SK-N-SH treated with all-trans-retinoic acid at 6 μM for 48 hours (cell line): Measurements from ENCODE around the gene ST6GAL2.

ENCODE experiments used
- ATAC-seq: fragments of 200-7000 bp; cut with Tn5 transposase; 3 replicates; pipeline ENCODE4 v1.9.1; 2020; ENCODE audit warnings: mild to moderate bottlenecking, moderate library complexity
- ARNTL ChIP-seq: fragments of 450-650 bp; formaldehyde crosslinking; IDR thresholded peaks from 2 replicates; pipeline ENCODE4 v1.5.0; 2020; ENCODE audit warnings: low read depth, mild to moderate bottlenecking, moderate library complexity, borderline replicate concordance
- CSDC2 ChIP-seq: fragments of 250-450 bp; sonication (Bioruptor Pico); IDR thresholded peaks from 2 replicates; pipeline ENCODE4 v1.5.0; 2020; ENCODE audit warnings: mild to moderate bottlenecking, moderate library complexity
- GLIS3 ChIP-seq: fragments of 250-450 bp; sonication (Bioruptor Pico); IDR thresholded peaks from 2 replicates; pipeline ENCODE4 v1.5.0; 2020; ENCODE audit warnings: mild to moderate bottlenecking, moderate library complexity
- ISL1 ChIP-seq: fragments of 250-450 bp; sonication (Bioruptor Pico); IDR thresholded peaks from 2 replicates; pipeline ENCODE4 v2.1.2; 2022; ENCODE audit warnings: mild to moderate bottlenecking, moderate library complexity
- OSR1 ChIP-seq: fragments of 250-450 bp; sonication (Bioruptor Pico); IDR thresholded peaks from 2 replicates; pipeline ENCODE4 v1.8.0; 2022; ENCODE audit warnings: moderate library complexity, mild to moderate bottlenecking, inconsistent platforms
- PPARA ChIP-seq: fragments of 250-450 bp; sonication (Bioruptor Pico); IDR thresholded peaks from 2 replicates; pipeline ENCODE4 v1.5.0; 2020; ENCODE audit warnings: mild to moderate bottlenecking, borderline replicate concordance
- RARB ChIP-seq: fragments of 250-450 bp; sonication (Bioruptor Pico); IDR thresholded peaks from 2 replicates; pipeline ENCODE4 v1.8.0; 2021; ENCODE audit warnings: mild to moderate bottlenecking, moderate library complexity
- SNAI2 ChIP-seq: fragments of 250-450 bp; sonication (Bioruptor Pico); IDR thresholded peaks from 2 replicates; pipeline ENCODE4 v1.5.0; 2020; ENCODE audit warnings: mild to moderate bottlenecking, moderate library complexity
- TCF4 ChIP-seq: fragments of 250-450 bp; sonication (Bioruptor Pico); IDR thresholded peaks from 2 replicates; pipeline ENCODE4 v1.8.0; 2021; ENCODE audit warnings: mild to moderate bottlenecking, moderate library complexity, borderline replicate concordance
- TOX ChIP-seq: fragments of 250-450 bp; sonication (Bioruptor Pico); IDR thresholded peaks from 2 replicates; pipeline ENCODE4 v1.8.0; 2021; ENCODE audit warnings: mild to moderate bottlenecking, moderate library complexity, borderline replicate concordance
- ZC3H10 ChIP-seq: fragments of 250-450 bp; sonication (Bioruptor Pico); IDR thresholded peaks from 2 replicates; pipeline ENCODE4 v1.5.1; 2021; ENCODE audit warnings: mild to moderate bottlenecking, moderate library complexity
- ZFP3 ChIP-seq: fragments of 250-450 bp; sonication (Bioruptor Pico); IDR thresholded peaks from 2 replicates; pipeline ENCODE4 v1.5.0; 2020; ENCODE audit warnings: mild to moderate bottlenecking, moderate library complexity
- ZFP30 ChIP-seq: fragments of 450-650 bp; formaldehyde crosslinking; IDR thresholded peaks from 2 replicates; pipeline ENCODE4 v1.5.0; 2022; ENCODE audit warnings: mild to moderate bottlenecking, moderate library complexity
- ZNF565 ChIP-seq: fragments of 450-650 bp; formaldehyde crosslinking; conservative IDR thresholded peaks from 2 replicates; pipeline ENCODE4 v1.5.0; 2020; ENCODE audit warnings: low read depth, mild to moderate bottlenecking, moderate library complexity
- ZNF70 ChIP-seq: fragments of 450-650 bp; formaldehyde crosslinking; IDR thresholded peaks from 2 replicates; pipeline ENCODE4 v1.5.0; 2020; ENCODE audit warnings: mild to moderate bottlenecking, moderate library complexity
- ZNF8 ChIP-seq: fragments of 450-650 bp; formaldehyde crosslinking; IDR thresholded peaks from 2 replicates; pipeline ENCODE4 v1.5.0; 2020; ENCODE audit warnings: mild to moderate bottlenecking, moderate library complexity
- TF ChIP-seq, protein P1 (sequence below): fragments of 250-450 bp; sonication (Bioruptor Pico); IDR thresholded peaks from 2 replicates; pipeline ENCODE4 v1.8.0; 2020; ENCODE audit warnings: mild to moderate bottlenecking, moderate library complexity, borderline replicate concordance
- TF ChIP-seq, protein P2 (sequence below): fragments of 250-450 bp; sonication (Bioruptor Pico); IDR thresholded peaks from 2 replicates; pipeline ENCODE4 v1.5.1; 2021; ENCODE audit warnings: mild to moderate bottlenecking, moderate library complexity
- TF ChIP-seq, protein P3 (sequence below): fragments of 250-450 bp; sonication (Bioruptor Pico); IDR thresholded peaks from 2 replicates; pipeline ENCODE4 v1.5.0; 2020; ENCODE audit warnings: mild to moderate bottlenecking, moderate library complexity
- TF ChIP-seq, protein P4 (sequence below): fragments of 250-450 bp; sonication (Bioruptor Pico); IDR thresholded peaks from 2 replicates; pipeline ENCODE4 v1.5.1; 2020; ENCODE audit warnings: low read depth, mild to moderate bottlenecking, moderate library complexity

Gene ST6GAL2

DNA sequence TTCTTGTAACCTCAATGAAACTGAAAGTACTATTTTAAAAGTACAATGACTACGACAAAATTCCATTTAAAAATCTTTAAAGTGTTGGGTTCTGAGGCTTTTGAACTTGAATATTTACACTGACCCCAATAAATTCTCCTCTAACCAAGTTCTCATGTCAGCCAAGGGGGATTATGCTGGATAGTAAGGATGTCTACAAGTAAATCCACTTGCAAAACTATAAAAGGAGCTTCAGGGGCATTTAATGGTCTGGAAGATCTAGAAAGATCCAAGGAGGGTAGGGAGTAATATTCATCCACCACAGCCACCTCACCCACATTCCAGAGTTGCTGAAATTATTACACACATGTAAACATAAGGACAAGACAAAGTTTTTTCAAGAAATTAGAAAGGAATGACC lies 81.8 kb downstream of the ST6GAL2 start:
- no peak for ATAC-seq
- TF ChIP-seq ISL1 (CRISPR knock-in tag) (no peak), SNAI2 (CRISPR knock-in tag) (no peak), RARB (CRISPR knock-in tag) (no peak), ZFP3 (no peak), ZNF8 (no peak), ZC3H10 (CRISPR knock-in tag) (no peak), TOX (CRISPR knock-in tag) (no peak)
- TF ChIP-seq, protein P1, sequence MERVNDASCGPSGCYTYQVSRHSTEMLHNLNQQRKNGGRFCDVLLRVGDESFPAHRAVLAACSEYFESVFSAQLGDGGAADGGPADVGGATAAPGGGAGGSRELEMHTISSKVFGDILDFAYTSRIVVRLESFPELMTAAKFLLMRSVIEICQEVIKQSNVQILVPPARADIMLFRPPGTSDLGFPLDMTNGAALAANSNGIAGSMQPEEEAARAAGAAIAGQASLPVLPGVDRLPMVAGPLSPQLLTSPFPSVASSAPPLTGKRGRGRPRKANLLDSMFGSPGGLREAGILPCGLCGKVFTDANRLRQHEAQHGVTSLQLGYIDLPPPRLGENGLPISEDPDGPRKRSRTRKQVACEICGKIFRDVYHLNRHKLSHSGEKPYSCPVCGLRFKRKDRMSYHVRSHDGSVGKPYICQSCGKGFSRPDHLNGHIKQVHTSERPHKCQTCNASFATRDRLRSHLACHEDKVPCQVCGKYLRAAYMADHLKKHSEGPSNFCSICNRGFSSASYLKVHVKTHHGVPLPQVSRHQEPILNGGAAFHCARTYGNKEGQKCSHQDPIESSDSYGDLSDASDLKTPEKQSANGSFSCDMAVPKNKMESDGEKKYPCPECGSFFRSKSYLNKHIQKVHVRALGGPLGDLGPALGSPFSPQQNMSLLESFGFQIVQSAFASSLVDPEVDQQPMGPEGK = no peak
- TF ChIP-seq, protein P2, sequence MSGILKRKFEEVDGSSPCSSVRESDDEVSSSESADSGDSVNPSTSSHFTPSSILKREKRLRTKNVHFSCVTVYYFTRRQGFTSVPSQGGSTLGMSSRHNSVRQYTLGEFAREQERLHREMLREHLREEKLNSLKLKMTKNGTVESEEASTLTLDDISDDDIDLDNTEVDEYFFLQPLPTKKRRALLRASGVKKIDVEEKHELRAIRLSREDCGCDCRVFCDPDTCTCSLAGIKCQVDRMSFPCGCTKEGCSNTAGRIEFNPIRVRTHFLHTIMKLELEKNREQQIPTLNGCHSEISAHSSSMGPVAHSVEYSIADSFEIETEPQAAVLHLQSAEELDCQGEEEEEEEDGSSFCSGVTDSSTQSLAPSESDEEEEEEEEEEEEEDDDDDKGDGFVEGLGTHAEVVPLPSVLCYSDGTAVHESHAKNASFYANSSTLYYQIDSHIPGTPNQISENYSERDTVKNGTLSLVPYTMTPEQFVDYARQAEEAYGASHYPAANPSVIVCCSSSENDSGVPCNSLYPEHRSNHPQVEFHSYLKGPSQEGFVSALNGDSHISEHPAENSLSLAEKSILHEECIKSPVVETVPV (CRISPR knock-in tag) = no peak

DNA sequence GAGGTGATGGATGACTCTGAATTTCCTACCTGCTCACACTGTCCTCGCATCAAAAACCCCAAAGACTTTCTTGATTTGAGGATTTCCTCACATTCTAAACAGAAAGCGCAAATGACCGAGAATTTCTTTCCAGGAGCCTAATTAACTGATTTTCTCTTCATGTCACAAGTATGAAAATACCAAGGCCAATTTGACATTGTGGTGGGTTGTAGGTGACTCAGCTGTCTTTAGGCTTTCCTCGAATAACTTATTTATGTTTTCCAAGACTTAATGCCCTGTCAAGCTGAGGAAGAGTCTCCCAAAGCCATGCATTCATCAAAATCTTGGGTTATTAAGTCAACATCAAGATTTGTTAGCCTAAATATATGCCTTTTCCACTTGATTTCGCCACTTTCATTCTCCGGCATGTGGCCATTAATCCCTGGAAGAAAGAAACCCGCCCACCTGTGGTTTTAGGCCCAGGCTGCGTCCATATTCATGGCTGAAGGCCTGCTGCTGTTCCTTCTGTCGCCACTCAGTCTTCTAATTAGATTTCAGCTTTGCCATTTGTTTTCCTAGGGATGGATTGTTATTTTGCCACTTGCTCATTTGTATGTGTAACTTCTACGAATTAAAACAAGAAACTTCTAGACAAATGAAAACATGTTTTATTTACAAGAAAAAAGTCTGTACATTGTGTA lies 84.9 kb downstream of the ST6GAL2 start:
- TF ChIP-seq RARB (CRISPR knock-in tag) = no peak
- TF ChIP-seq, protein P1 = no peak
- no peak for TF ChIP-seq TCF4 (CRISPR knock-in tag)
- TF ChIP-seq, protein P3, sequence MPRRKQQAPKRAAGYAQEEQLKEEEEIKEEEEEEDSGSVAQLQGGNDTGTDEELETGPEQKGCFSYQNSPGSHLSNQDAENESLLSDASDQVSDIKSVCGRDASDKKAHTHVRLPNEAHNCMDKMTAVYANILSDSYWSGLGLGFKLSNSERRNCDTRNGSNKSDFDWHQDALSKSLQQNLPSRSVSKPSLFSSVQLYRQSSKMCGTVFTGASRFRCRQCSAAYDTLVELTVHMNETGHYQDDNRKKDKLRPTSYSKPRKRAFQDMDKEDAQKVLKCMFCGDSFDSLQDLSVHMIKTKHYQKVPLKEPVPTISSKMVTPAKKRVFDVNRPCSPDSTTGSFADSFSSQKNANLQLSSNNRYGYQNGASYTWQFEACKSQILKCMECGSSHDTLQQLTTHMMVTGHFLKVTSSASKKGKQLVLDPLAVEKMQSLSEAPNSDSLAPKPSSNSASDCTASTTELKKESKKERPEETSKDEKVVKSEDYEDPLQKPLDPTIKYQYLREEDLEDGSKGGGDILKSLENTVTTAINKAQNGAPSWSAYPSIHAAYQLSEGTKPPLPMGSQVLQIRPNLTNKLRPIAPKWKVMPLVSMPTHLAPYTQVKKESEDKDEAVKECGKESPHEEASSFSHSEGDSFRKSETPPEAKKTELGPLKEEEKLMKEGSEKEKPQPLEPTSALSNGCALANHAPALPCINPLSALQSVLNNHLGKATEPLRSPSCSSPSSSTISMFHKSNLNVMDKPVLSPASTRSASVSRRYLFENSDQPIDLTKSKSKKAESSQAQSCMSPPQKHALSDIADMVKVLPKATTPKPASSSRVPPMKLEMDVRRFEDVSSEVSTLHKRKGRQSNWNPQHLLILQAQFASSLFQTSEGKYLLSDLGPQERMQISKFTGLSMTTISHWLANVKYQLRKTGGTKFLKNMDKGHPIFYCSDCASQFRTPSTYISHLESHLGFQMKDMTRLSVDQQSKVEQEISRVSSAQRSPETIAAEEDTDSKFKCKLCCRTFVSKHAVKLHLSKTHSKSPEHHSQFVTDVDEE = no peak
- no peak for TF ChIP-seq ARNTL (CRISPR knock-in tag)
- TF ChIP-seq SNAI2 (CRISPR knock-in tag) = no peak
- TF ChIP-seq OSR1 (CRISPR knock-in tag) = no peak
- no peak for TF ChIP-seq TOX (CRISPR knock-in tag)
- no peak for TF ChIP-seq PPARA (CRISPR knock-in tag)
- no peak for TF ChIP-seq GLIS3 (CRISPR knock-in tag)
- no peak for TF ChIP-seq ZNF8
- TF ChIP-seq ZNF565 (CRISPR knock-in tag) = no peak
- TF ChIP-seq ZFP30 (CRISPR knock-in tag) = no peak
- ATAC-seq = no peak

DNA sequence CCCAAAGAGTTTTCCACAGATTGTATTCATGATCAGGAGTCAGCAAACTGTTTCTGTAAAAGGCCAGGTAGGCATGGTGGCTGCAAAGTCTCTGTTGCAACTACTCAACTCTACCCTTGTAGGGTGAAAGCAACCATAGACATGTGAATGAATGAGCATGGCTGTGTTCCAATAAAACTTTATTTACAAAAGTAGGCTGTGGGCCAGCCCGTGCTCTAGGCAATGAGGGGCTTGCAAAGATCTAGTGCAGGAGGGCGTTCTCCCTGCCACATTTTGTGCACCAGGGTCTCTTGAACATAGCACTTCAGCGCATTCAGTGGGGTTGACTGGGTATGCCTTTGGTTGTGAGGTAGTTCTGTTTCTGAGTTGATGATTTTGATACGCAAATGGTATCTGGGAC lies 85.8 kb downstream of the ST6GAL2 start:
- ATAC-seq = no peak
- TF ChIP-seq RARB (CRISPR knock-in tag) (no peak), GLIS3 (CRISPR knock-in tag) (no peak), ZFP3 (no peak), ZFP30 (CRISPR knock-in tag) (no peak), ARNTL (CRISPR knock-in tag) (no peak), ZNF70 (CRISPR knock-in tag) (no peak), TOX (CRISPR knock-in tag) (no peak), CSDC2 (no peak), PPARA (CRISPR knock-in tag) (no peak), ZNF8 (no peak)
- TF ChIP-seq, protein P4, sequence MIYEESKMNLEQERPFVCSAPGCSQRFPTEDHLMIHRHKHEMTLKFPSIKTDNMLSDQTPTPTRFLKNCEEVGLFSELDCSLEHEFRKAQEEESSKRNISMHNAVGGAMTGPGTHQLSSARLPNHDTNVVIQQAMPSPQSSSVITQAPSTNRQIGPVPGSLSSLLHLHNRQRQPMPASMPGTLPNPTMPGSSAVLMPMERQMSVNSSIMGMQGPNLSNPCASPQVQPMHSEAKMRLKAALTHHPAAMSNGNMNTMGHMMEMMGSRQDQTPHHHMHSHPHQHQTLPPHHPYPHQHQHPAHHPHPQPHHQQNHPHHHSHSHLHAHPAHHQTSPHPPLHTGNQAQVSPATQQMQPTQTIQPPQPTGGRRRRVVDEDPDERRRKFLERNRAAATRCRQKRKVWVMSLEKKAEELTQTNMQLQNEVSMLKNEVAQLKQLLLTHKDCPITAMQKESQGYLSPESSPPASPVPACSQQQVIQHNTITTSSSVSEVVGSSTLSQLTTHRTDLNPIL (CRISPR knock-in tag) = no peak
- TF ChIP-seq, protein P2 (CRISPR knock-in tag) = no peak
- TF ChIP-seq, protein P3 = no peak
